Hepatocyte (in vitro differentiated cells): Measurements from ENCODE around the gene ABCC9. TPM values are rescaled to one million over a fixed set of nuclear protein-coding genes. Genes with fewer than 3 reads are reported as not detected.
"Not testable (repeated sequence)": the region's sequence is repeated elsewhere in the genome, so short reads cannot be mapped to it uniquely, and the experiment has no call there.

Source experiments
- DNase-seq: peaks from one replicate; pipeline ENCODE4 v3.0.0-alpha.2; 2016; ENCODE audit warnings: low spot score
- H2AFZ ChIP-seq: fragments of 200-600 bp; sonication (generic); 2 replicates; pipeline ENCODE4 v1.6.0; 2016; ENCODE audit warnings: antibody characterized with exemption, mild to moderate bottlenecking
- H3K27ac ChIP-seq: fragments of 200-600 bp; sonication (generic); 2 replicates; pipeline ENCODE4 v1.5.1; 2016; ENCODE audit warnings: mild to moderate bottlenecking
- H3K27me3 ChIP-seq: fragments of 200-600 bp; sonication (generic); 2 replicates; pipeline ENCODE4 v1.6.1; 2016
- H3K36me3 ChIP-seq: fragments of 200-600 bp; sonication (generic); replicated peaks from 2 replicates; pipeline ENCODE4 v1.5.1; 2016; ENCODE audit warnings: low read depth; ENCODE audit not compliant: insufficient read depth
- H3K4me1 ChIP-seq: fragments of 200-600 bp; sonication (generic); 2 replicates; pipeline ENCODE4 v1.5.1; 2016; ENCODE audit warnings: mild to moderate bottlenecking, moderate library complexity; ENCODE audit not compliant: insufficient read depth
- H3K4me2 ChIP-seq: fragments of 200-600 bp; sonication (generic); 2 replicates; pipeline ENCODE4 v1.6.0; 2016
- H3K4me3 ChIP-seq: fragments of 200-600 bp; sonication (generic); 2 replicates; pipeline ENCODE4 v1.5.1; 2016; ENCODE audit warnings: mild to moderate bottlenecking
- H3K79me2 ChIP-seq: fragments of 200-600 bp; sonication (generic); 2 replicates; pipeline ENCODE4 v1.6.0; 2017; ENCODE audit warnings: mild to moderate bottlenecking
- H3K9me2 ChIP-seq: fragments of 200-600 bp; sonication (generic); replicated peaks from 2 replicates; pipeline ENCODE4 v1.6.0; 2017; ENCODE audit warnings: mild to moderate bottlenecking; ENCODE audit not compliant: insufficient read depth
- H3K9me3 ChIP-seq: fragments of 200-600 bp; sonication (generic); 2 replicates; pipeline ENCODE4 v1.5.1; 2016; ENCODE audit warnings: low read depth, mild to moderate bottlenecking
- H4K20me1 ChIP-seq: fragments of 200-600 bp; sonication (generic); 2 replicates; pipeline ENCODE4 v1.6.0; 2016; ENCODE audit warnings: mild to moderate bottlenecking; ENCODE audit not compliant: insufficient read depth, poor library complexity, severe bottlenecking
- CTCF ChIP-seq: fragments of 200-600 bp; sonication (generic); IDR thresholded peaks from 2 replicates; pipeline ENCODE4 v1.5.1; 2016; ENCODE audit warnings: antibody characterized with exemption, mild to moderate bottlenecking; ENCODE audit not compliant: poor library complexity
- EZH2 ChIP-seq: fragments of 200-600 bp; sonication (generic); IDR thresholded peaks from 2 replicates; pipeline ENCODE4 v1.6.1; 2016; ENCODE audit warnings: antibody characterized with exemption, mild to moderate bottlenecking, borderline replicate concordance
- EZH2phosphoT487 ChIP-seq: fragments of 200-600 bp; sonication (generic); IDR thresholded peaks from one replicate; pipeline ENCODE4 v1.6.1; 2018; ENCODE audit warnings: antibody characterized with exemption, mild to moderate bottlenecking, low read depth, moderate library complexity; ENCODE audit not compliant: unreplicated experiment, severe bottlenecking
- WGBS: methylation state at CpG from one replicate; pipeline ENCODE4 v1.1.6; 2016; ENCODE audit warnings: low lambda C conversion rate; ENCODE audit errors: missing lambda C conversion rate; 5-methylcytosine and 5-hydroxymethylcytosine counted together
- polyA plus RNA-seq: library from polyadenylated mRNA; unstranded; fragments of >200 nt; fragmentation: Nextera tagmentation; extraction: Ambion mirVana; gene quantifications from 2 replicates; pipeline ENCODE4 v1.2.1, GENCODE V29; 2016
- total RNA-seq: library from RNA; depleted of rRNA; stranded (reverse); fragments of >200 nt; gene quantifications from 2 replicates; pipeline ENCODE4 v1.2.3, GENCODE V29; 2014

ABCC9 gene
- total and polyA plus RNA-seq, 2 experiments from 2014 or later, result 0.68 to 10.0 TPM

DNA sequence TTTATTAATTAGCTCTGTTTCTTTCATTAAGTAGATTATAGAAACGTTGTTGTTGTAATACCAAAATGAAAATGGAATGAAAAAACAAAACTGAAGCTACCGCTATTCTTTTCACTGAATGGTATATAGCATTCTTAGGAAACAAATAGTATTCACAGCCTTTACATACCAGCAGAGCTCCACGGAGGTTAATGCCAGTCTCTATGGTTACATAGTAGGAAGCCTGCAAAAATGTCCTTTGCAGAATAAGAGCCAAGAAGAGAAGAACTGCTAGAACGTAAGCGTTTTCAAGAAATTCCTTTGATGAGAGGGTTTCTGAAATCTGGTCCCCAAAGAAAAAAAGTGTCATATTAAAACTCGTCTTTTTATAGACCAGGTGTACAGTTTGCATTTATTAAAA is 30.6 kb downstream of the ABCC9 start:
- 69% methylated on average over 6 of the region's 6 CpGs for WGBS

DNA sequence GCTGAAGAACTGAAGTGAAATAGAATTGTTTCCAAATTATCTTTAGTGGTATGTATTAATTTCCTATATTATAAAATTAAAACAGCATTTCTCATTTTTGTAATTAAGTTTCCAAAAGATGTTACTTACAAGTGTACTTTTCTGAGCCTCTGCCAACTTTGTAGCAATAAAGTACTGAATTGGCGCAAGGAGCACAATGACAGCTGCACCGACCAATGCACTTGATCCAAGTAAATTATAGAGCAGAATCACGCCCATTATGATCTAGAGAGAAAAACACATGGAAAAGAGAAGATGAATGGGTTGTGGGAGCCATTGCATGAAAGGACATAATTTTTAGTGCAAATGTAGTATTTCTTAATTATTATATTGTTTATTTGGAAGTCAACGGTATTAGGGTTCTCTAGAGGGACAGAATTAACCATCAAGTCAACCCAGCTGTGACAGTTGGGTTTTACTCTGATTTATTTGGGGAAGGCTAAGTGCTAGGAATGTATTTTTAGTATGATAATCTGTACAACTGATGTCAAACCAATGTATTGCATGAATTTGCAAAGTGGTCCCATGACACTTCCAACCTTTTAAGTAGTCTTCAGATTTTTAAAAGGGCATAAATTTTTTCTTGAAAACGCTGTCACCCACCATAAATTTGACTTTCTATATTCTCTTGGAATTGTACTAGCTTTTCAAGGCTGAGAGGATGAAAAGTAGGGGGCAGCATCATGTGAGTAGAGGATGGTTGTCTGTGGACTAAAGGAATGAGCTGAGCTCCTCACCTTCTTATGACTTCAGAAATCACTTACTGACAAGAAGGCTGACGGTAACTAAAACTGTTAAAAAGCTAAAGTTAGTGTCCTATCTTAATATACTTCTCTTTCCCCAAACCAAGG is 33.0 kb downstream of the ABCC9 start:
- H3K27ac ChIP-seq, result no peak overlapping the region
- no peaks in the 10 kb centered on the region for H3K9me2 ChIP-seq
- no peak for TF ChIP-seq CTCF
- no peak for TF ChIP-seq EZH2phosphoT487
- no peak for TF ChIP-seq EZH2
- H3K79me2 ChIP-seq, result no peaks in the 10 kb centered on the region
- no peaks in the 10 kb centered on the region for H4K20me1 ChIP-seq
- no peak overlapping the region for H3K4me3 ChIP-seq
- H3K4me2 ChIP-seq, result no peak overlapping the region
- no peaks in the 10 kb centered on the region for H3K4me1 ChIP-seq
- WGBS, result 91% methylated on average over 6 of the region's 6 CpGs
- no peaks in the 10 kb centered on the region for H3K27me3 ChIP-seq
- no peak overlapping the region for H2AFZ ChIP-seq
- H3K36me3 ChIP-seq, result no peaks in the 10 kb centered on the region
- no peaks in the 10 kb centered on the region for H3K9me3 ChIP-seq
- DNase-seq, result no peak

More for the DNA sequence above, 30.6 kb downstream of the ABCC9 start:
- no peak for TF ChIP-seq EZH2
- TF ChIP-seq CTCF, result no peak
- TF ChIP-seq EZH2phosphoT487, result no peak
- H3K79me2 ChIP-seq, result no peaks in the 10 kb centered on the region
- H3K4me1 ChIP-seq, result no peaks in the 10 kb centered on the region
- H3K4me3 ChIP-seq, result no peak overlapping the region
- H3K9me3 ChIP-seq, result no peaks in the 10 kb centered on the region
- no peak overlapping the region for H3K27ac ChIP-seq
- DNase-seq, result no peak
- H4K20me1 ChIP-seq, result no peaks in the 10 kb centered on the region
- H3K27me3 ChIP-seq, result no peaks in the 10 kb centered on the region
- no peaks in the 10 kb centered on the region for H3K36me3 ChIP-seq
- H3K4me2 ChIP-seq, result no peak overlapping the region
- no peaks in the 10 kb centered on the region for H3K9me2 ChIP-seq
- no peak overlapping the region for H2AFZ ChIP-seq

DNA sequence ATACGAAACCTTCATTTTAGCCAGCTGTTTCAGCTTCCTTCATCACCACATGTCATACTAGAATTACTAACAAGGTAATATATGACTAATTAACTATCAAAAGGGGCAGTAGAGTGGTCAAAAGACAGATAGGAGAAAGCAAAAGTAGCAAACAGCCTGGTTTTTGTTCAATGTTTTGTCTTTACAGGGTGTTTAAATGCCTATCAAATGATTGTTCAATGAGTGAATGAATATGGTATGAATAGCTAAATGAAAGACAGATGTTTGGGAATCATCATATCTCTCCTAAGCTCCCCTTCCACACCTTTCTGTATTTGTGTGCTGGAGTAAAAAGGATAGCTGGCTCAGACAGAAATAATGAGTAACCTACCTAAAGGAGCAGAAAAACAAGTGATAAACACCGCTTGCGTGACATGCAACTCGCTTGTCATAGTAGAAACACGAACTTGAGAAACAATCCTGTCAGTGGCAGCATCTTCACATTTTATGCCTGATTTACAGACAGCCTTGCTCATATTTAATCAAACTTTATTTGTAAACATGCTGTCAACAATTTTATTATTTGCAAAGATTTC is 34.2 kb downstream of the ABCC9 start:
- Histone ChIP-seq H3K4me1 (no peaks in the 10 kb centered on the region), H3K79me2 (no peaks in the 10 kb centered on the region), H4K20me1 (no peaks in the 10 kb centered on the region), H3K9me3 (no peaks in the 10 kb centered on the region), H3K36me3 (no peaks in the 10 kb centered on the region), H3K27ac (no peak overlapping the region), H3K4me2 (no peak overlapping the region), H3K9me2 (no peaks in the 10 kb centered on the region), H2AFZ (no peak overlapping the region), H3K4me3 (no peak overlapping the region), H3K27me3 (no peaks in the 10 kb centered on the region)
- WGBS, result 84% methylated on average over 5 of the region's 5 CpGs
- TF ChIP-seq CTCF (no peak), EZH2 (no peak), EZH2phosphoT487 (no peak)
- DNase-seq, result no peak

- H3K9me3 ChIP-seq, H3K4me1 ChIP-seq, H2AFZ ChIP-seq, H3K9me2 ChIP-seq, H3K4me3 ChIP-seq, H3K36me3 ChIP-seq, H3K27ac ChIP-seq, H4K20me1 ChIP-seq, H3K79me2 ChIP-seq, H3K4me2 ChIP-seq, H3K27me3 ChIP-seq, DNase-seq: not testable (repeated sequence)
- WGBS, result 78% methylated on average over 9 of the region's 9 CpGs
Observed at GRCh38 chr12:21899532-21899931, 41.7 kb downstream of the ABCC9 start.
